Adrenal gland (tissue), 12 donors: ENCODE measurements around the gene QSOX1. TPM values are rescaled to one million over a fixed set of nuclear protein-coding genes. Genes with fewer than 3 reads are reported as not detected.

Source experiments
- DNase-seq, 7 donors: peaks; one replicate each; pipeline ENCODE4 v3.0.0-alpha.2; 2019 to 2020
- H3K27ac ChIP-seq, 5 donors: fragments of 200-600 bp; sonication (generic) in 4 of 5; 1 replicate in 3 of 5; 2 replicates in 2 of 5; pipeline versions ENCODE4 v1.5.1 to v1.8.0; 2016 to 2020; ENCODE audit warnings: mild to moderate bottlenecking in 1 of 5
- H3K27me3 ChIP-seq: fragments of 200-600 bp; 2 replicates; pipeline ENCODE4 v1.8.0; 2021
- H3K36me3 ChIP-seq, 2 donors: fragments of 200-600 bp; replicated peaks in 1 of 2; 1 replicate in 1 of 2; 2 replicates in 1 of 2; pipeline versions ENCODE4 v1.5.1 to v1.8.0; 2018 to 2022
- H3K4me1 ChIP-seq, 2 donors: fragments of 200-600 bp; replicated peaks in 1 of 2; 1 replicate in 1 of 2; 2 replicates in 1 of 2; pipeline versions ENCODE4 v1.5.1 to v1.8.0; 2018 to 2021
- H3K4me3 ChIP-seq, 4 donors: fragments of 200-600 bp; sonication (generic) in 3 of 4; one replicate each; pipeline ENCODE4 v1.5.1; 2016 to 2018
- H3K9me3 ChIP-seq, 3 donors: fragments of 200-600 bp; sonication (generic) in 1 of 3; replicated peaks in 1 of 3; 1 replicate in 2 of 3; 2 replicates in 1 of 3; pipeline versions ENCODE4 v1.5.1 to v1.8.0; 2016 to 2021
- CTCF ChIP-seq, 6 experiments: fragments of 450-650 bp in 4 of 6; fragments of 200-600 bp in 2 of 6; sonication (generic) in 1 of 6; IDR thresholded peaks; 1 replicate in 5 of 6; 2 replicates in 1 of 6; pipeline versions ENCODE4 v1.5.1 to v1.8.0; 2016 to 2021; ENCODE audit warnings: antibody characterized with exemption in 6 of 6, mild to moderate bottlenecking in 2 of 6, moderate library complexity in 1 of 6
- POLR2A ChIP-seq, 2 donors: fragments of 450-650 bp; IDR thresholded peaks; one replicate each; pipeline ENCODE4 v1.6.1; 2017; ENCODE audit warnings: antibody characterized with exemption in 2 of 2, mild to moderate bottlenecking in 2 of 2, moderate library complexity in 1 of 2
- WGBS, 4 donors: extraction: QIAGEN DNeasy Blood & Tissue Kit in 2 of 4; methylation state at CpG; one replicate each; pipeline versions ENCODE4 v1.1.5 to v1.1.7; 2013 to 2017; 5-methylcytosine and 5-hydroxymethylcytosine counted together
- intact Hi-C, 2 donors: fragments of 100-400 bp; cut with DNase I; formaldehyde crosslinking; loops; one replicate each; pipeline versions ENCODE4 v1.14.1 to v1.15.0; 2022 to 2023
- polyA plus RNA-seq, 3 donors: library from polyadenylated mRNA; stranded (reverse); fragments of 200-250 nt in 2 of 3; fragments of 350-450 nt in 1 of 3; fragmentation: Illumina TruSeq in 1 of 3; extraction: RNeasy Lipid Tissue Mini Kit (QIAGEN cat#74804) in 1 of 3; gene quantifications; one replicate each; pipeline ENCODE4 v1.2.3, GENCODE V29; 2013 to 2014
- total RNA-seq, 9 donors: library from RNA; depleted of rRNA in 4 of 9; stranded (reverse); fragments of >200 nt in 4 of 9; fragments of 120-200 nt in 1 of 9; fragmentation: NEBNext Ultra II Directional in 1 of 9; extraction: Animal tissue kit (Norgen Biotek cat#: 25700) in 1 of 9; gene quantifications; one replicate each; pipeline versions ENCODE4 v1.1.0 to v1.2.4, GENCODE V29; 2013 to 2023
- donor health status: healthy with polysubstance abuse.
- donor health status: Bipolar disorder and iron deficiency.
- donor health status: DM: yes; HTN: yes; CAD: no.
- donor health status: DM: no; HTN: no; CAD: no.
- donor health status: DM: no; HTN: no; CAD: no.
- donor health status: DM: yes; HTN: yes; CAD: no.

Gene QSOX1
- total and polyA plus RNA-seq, 12 donors, result 33.7 to 234 (median 129) TPM

- Histone ChIP-seq H3K4me3 (no peak overlapping the region), H3K9me3 (no peaks in the 10 kb centered on the region), H3K4me1 (no peaks in the 10 kb centered on the region), H3K27me3 (no peaks in the 10 kb centered on the region), H3K27ac (no peak overlapping the region), H3K36me3 (peaks cover 0 to 50% of the 10 kb centered on the region in 2 donors)
- no peak for DNase-seq
- intact Hi-C loops, result loop anchor here in 1 of 2 donors (5.0 kb wide), 1 partner anchor 284 kb away; no protein-coding TSS in a partner anchor
- 80 to 86% (median 84%) methylated on average over 7 to 8 of the region's 8 CpGs for WGBS, 4 donors
- no peak for TF ChIP-seq CTCF (IDR thresholded peaks at IDR 0.05)
- TF ChIP-seq POLR2A (IDR thresholded peaks at IDR 0.05), result no peak
Measured at GRCh38 chr1:180188684-180189175, 34.1 kb downstream of the QSOX1 start.

- intact Hi-C loops, result loop anchor here (10.0 kb wide), 2 partner anchors 225 to 285 kb away; no protein-coding TSS in a partner anchor
Measured at GRCh38 chr1:180190091-180190490, 35.4 kb downstream of the QSOX1 start.

GRCh38 chr1:180192172-180192571 is 37.5 kb downstream of the QSOX1 start:
- H3K36me3 ChIP-seq, result peaks cover 0 to 54% of the 10 kb centered on the region in 2 donors

More at GRCh38 chr1:180190091-180190490, 35.4 kb downstream of the QSOX1 start:
- no peak for DNase-seq
- peaks cover 0 to 56% of the 10 kb centered on the region in 2 donors for H3K36me3 ChIP-seq
- no peaks in the 10 kb centered on the region for H3K4me1 ChIP-seq
- 88 to 94% (median 90%) methylated on average over 5 of the region's 5 CpGs for WGBS, 4 donors
- H3K4me3 ChIP-seq, result no peak overlapping the region
- H3K27me3 ChIP-seq, result no peaks in the 10 kb centered on the region
- H3K27ac ChIP-seq, result no peak overlapping the region
- no peaks in the 10 kb centered on the region for H3K9me3 ChIP-seq
- TF ChIP-seq CTCF (IDR thresholded peaks at IDR 0.05) (no peak), POLR2A (IDR thresholded peaks at IDR 0.05) (no peak)

More at GRCh38 chr1:180192172-180192571, 37.5 kb downstream of the QSOX1 start:
- Histone ChIP-seq H3K27me3 (no peaks in the 10 kb centered on the region), H3K4me1 (no peaks in the 10 kb centered on the region), H3K4me3 (no peak overlapping the region), H3K9me3 (no peaks in the 10 kb centered on the region), H3K27ac (no peak overlapping the region)
- DNase-seq, result no peak
- WGBS, 4 donors, result 84 to 87% (median 86%) methylated on average over 7 of the region's 7 CpGs
- TF ChIP-seq POLR2A (IDR thresholded peaks at IDR 0.05), result no peak
- TF ChIP-seq CTCF (IDR thresholded peaks at IDR 0.05), result no peak
- intact Hi-C loops, result loop anchor here (10.0 kb wide), 2 partner anchors 223 to 283 kb away; no protein-coding TSS in a partner anchor
